ENCODE measurements around the gene F2.

- TF ChIP-seq CTCF (IDR thresholded peaks at IDR 0.05) (no peak), POLR2AphosphoS5 (IDR thresholded peaks at IDR 0.05) (no peak)
Measured at GRCh38 chr11:46733234-46733633, 14.2 kb downstream of the F2 start.
